A549 (cell line): ENCODE data around the gene PPFIA2.

Experiments used
- EP300 ChIP-seq, 2 experiments: fragments of >200 bp; sonication (Bioruptor Twin); formaldehyde crosslinking; IDR thresholded peaks; 2 replicates in 1 of 2; 3 replicates in 1 of 2; pipeline ENCODE4 v1.6.1; 2016 to 2017
- RCOR1 ChIP-seq: fragments of 150-350 bp; IDR thresholded peaks from 2 replicates; pipeline ENCODE4 v1.6.1; 2014; ENCODE audit warnings: antibody characterized with exemption, low read length, low read depth
- REST ChIP-seq: fragments of 200-600 bp; sonication (generic); IDR thresholded peaks from 2 replicates; pipeline ENCODE4 v1.6.1; 2016; ENCODE audit warnings: antibody characterized with exemption, mild to moderate bottlenecking, moderate library complexity
- USF2 ChIP-seq: fragments of 450-650 bp; IDR thresholded peaks from 2 replicates; pipeline ENCODE4 v1.6.1; 2014; ENCODE audit warnings: antibody characterized with exemption
- TF ChIP-seq, protein P1 (sequence below): fragments of >200 bp; sonication (Bioruptor Twin); formaldehyde crosslinking; IDR thresholded peaks from 3 replicates; pipeline ENCODE4 v1.5.1; 2016

DNA sequence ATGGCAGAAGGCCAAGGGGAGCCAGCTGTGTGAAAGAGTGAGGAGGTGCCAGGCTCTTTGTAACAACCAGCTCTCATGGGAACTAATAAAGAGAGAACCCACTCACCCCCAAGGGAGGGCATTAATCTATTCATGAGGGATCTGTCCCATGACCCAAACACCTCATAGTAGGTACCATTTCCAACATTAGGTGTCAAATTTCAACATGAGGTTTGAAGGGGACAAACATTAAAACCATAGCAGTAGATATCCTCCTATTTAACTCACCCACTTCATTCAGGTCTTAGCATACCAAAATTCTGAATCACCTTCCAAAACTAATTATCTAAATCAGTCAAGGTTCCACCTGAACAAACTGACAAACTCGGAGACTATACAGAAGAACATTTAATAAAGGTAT lies 75.3 kb downstream of the PPFIA2 start:
- TF ChIP-seq, protein P1, sequence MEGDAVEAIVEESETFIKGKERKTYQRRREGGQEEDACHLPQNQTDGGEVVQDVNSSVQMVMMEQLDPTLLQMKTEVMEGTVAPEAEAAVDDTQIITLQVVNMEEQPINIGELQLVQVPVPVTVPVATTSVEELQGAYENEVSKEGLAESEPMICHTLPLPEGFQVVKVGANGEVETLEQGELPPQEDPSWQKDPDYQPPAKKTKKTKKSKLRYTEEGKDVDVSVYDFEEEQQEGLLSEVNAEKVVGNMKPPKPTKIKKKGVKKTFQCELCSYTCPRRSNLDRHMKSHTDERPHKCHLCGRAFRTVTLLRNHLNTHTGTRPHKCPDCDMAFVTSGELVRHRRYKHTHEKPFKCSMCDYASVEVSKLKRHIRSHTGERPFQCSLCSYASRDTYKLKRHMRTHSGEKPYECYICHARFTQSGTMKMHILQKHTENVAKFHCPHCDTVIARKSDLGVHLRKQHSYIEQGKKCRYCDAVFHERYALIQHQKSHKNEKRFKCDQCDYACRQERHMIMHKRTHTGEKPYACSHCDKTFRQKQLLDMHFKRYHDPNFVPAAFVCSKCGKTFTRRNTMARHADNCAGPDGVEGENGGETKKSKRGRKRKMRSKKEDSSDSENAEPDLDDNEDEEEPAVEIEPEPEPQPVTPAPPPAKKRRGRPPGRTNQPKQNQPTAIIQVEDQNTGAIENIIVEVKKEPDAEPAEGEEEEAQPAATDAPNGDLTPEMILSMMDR, result no peak
- TF ChIP-seq EP300 (IDR thresholded peaks at IDR 0.05), result no peak
- no peak for TF ChIP-seq REST
- no peak for TF ChIP-seq USF2
- no peak for TF ChIP-seq RCOR1
